ENCODE measurements around the gene DIP2A.

DNA sequence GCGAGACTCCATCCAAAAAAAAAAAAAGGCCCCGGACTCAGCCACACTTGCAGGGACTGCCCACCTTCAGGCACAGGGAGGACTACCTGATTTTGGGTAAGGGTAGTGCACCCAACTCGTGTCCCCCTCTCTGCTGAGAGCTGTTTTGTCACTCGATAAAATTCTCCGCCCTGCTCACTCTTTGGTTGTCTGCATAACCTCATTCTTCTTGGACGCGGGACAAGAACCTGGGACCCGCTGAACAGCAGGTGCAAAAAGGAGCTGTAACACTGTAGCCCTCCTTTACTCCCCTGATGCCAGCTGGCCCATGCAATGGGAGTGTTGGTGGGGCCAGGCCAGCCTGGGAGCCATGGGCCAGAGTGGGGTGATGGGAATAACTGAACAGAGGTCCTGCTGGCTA, 135.6 kb downstream of the DIP2A start:
- TF ChIP-seq, protein P1, sequence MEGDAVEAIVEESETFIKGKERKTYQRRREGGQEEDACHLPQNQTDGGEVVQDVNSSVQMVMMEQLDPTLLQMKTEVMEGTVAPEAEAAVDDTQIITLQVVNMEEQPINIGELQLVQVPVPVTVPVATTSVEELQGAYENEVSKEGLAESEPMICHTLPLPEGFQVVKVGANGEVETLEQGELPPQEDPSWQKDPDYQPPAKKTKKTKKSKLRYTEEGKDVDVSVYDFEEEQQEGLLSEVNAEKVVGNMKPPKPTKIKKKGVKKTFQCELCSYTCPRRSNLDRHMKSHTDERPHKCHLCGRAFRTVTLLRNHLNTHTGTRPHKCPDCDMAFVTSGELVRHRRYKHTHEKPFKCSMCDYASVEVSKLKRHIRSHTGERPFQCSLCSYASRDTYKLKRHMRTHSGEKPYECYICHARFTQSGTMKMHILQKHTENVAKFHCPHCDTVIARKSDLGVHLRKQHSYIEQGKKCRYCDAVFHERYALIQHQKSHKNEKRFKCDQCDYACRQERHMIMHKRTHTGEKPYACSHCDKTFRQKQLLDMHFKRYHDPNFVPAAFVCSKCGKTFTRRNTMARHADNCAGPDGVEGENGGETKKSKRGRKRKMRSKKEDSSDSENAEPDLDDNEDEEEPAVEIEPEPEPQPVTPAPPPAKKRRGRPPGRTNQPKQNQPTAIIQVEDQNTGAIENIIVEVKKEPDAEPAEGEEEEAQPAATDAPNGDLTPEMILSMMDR (conservative IDR thresholded peaks at IDR 0.05; ENCODE audit: low read depth in 2 of 2): no peak
- no peak for TF ChIP-seq EZH2 (IDR thresholded peaks at IDR 0.05; ENCODE audit: low read depth, unreplicated experiment)
- TF ChIP-seq JUNB (IDR thresholded peaks at IDR 0.05; ENCODE audit: unreplicated experiment): no peak
- TF ChIP-seq POLR2AphosphoS5 (IDR thresholded peaks at IDR 0.05; ENCODE audit: low read depth): no peak
- no peak for TF ChIP-seq EZH2phosphoT487 (IDR thresholded peaks at IDR 0.05; ENCODE audit: unreplicated experiment)
- TF ChIP-seq, protein P2, sequence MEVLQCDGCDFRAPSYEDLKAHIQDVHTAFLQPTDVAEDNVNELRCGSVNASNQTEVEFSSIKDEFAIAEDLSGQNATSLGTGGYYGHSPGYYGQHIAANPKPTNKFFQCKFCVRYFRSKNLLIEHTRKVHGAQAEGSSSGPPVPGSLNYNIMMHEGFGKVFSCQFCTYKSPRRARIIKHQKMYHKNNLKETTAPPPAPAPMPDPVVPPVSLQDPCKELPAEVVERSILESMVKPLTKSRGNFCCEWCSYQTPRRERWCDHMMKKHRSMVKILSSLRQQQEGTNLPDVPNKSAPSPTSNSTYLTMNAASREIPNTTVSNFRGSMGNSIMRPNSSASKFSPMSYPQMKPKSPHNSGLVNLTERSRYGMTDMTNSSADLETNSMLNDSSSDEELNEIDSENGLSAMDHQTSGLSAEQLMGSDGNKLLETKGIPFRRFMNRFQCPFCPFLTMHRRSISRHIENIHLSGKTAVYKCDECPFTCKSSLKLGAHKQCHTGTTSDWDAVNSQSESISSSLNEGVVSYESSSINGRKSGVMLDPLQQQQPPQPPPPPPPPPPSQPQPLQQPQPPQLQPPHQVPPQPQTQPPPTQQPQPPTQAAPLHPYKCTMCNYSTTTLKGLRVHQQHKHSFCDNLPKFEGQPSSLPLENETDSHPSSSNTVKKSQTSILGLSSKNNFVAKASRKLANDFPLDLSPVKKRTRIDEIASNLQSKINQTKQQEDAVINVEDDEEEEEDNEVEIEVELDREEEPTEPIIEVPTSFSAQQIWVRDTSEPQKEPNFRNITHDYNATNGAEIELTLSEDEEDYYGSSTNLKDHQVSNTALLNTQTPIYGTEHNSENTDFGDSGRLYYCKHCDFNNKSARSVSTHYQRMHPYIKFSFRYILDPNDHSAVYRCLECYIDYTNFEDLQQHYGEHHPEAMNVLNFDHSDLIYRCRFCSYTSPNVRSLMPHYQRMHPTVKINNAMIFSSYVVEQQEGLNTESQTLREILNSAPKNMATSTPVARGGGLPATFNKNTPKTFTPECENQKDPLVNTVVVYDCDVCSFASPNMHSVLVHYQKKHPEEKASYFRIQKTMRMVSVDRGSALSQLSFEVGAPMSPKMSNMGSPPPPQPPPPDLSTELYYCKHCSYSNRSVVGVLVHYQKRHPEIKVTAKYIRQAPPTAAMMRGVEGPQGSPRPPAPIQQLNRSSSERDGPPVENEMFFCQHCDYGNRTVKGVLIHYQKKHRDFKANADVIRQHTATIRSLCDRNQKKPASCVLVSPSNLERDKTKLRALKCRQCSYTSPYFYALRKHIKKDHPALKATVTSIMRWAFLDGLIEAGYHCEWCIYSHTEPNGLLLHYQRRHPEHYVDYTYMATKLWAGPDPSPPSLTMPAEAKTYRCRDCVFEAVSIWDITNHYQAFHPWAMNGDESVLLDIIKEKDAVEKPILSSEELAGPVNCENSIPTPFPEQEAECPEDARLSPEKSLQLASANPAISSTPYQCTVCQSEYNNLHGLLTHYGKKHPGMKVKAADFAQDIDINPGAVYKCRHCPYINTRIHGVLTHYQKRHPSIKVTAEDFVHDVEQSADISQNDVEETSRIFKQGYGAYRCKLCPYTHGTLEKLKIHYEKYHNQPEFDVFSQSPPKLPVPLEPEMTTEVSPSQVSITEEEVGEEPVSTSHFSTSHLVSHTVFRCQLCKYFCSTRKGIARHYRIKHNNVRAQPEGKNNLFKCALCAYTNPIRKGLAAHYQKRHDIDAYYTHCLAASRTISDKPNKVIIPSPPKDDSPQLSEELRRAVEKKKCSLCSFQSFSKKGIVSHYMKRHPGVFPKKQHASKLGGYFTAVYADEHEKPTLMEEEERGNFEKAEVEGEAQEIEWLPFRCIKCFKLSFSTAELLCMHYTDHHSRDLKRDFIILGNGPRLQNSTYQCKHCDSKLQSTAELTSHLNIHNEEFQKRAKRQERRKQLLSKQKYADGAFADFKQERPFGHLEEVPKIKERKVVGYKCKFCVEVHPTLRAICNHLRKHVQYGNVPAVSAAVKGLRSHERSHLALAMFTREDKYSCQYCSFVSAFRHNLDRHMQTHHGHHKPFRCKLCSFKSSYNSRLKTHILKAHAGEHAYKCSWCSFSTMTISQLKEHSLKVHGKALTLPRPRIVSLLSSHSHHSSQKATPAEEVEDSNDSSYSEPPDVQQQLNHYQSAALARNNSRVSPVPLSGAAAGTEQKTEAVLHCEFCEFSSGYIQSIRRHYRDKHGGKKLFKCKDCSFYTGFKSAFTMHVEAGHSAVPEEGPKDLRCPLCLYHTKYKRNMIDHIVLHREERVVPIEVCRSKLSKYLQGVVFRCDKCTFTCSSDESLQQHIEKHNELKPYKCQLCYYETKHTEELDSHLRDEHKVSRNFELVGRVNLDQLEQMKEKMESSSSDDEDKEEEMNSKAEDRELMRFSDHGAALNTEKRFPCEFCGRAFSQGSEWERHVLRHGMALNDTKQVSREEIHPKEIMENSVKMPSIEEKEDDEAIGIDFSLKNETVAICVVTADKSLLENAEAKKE (CRISPR knock-in tag; IDR thresholded peaks at IDR 0.05): no peak
- TF ChIP-seq, protein P3, sequence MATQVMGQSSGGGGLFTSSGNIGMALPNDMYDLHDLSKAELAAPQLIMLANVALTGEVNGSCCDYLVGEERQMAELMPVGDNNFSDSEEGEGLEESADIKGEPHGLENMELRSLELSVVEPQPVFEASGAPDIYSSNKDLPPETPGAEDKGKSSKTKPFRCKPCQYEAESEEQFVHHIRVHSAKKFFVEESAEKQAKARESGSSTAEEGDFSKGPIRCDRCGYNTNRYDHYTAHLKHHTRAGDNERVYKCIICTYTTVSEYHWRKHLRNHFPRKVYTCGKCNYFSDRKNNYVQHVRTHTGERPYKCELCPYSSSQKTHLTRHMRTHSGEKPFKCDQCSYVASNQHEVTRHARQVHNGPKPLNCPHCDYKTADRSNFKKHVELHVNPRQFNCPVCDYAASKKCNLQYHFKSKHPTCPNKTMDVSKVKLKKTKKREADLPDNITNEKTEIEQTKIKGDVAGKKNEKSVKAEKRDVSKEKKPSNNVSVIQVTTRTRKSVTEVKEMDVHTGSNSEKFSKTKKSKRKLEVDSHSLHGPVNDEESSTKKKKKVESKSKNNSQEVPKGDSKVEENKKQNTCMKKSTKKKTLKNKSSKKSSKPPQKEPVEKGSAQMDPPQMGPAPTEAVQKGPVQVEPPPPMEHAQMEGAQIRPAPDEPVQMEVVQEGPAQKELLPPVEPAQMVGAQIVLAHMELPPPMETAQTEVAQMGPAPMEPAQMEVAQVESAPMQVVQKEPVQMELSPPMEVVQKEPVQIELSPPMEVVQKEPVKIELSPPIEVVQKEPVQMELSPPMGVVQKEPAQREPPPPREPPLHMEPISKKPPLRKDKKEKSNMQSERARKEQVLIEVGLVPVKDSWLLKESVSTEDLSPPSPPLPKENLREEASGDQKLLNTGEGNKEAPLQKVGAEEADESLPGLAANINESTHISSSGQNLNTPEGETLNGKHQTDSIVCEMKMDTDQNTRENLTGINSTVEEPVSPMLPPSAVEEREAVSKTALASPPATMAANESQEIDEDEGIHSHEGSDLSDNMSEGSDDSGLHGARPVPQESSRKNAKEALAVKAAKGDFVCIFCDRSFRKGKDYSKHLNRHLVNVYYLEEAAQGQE (IDR thresholded peaks at IDR 0.05; ENCODE audit: unreplicated experiment): no peak

Measured in GM23338 (cell line).